HEK293T (cell line): ENCODE measurements around the gene USP46.

Experiments
- ARNT ChIP-seq: fragments of 450-650 bp; IDR thresholded peaks from 2 replicates; pipeline ENCODE4 v1.6.1; 2017; ENCODE audit warnings: mild to moderate bottlenecking
- FOXK2 ChIP-seq: fragments of 450-650 bp; IDR thresholded peaks from 2 replicates; pipeline ENCODE4 v1.6.1; 2016; ENCODE audit warnings: mild to moderate bottlenecking
- FOXM1 ChIP-seq: fragments of 450-650 bp; IDR thresholded peaks from 2 replicates; pipeline ENCODE4 v1.6.1; 2017; ENCODE audit warnings: mild to moderate bottlenecking, borderline replicate concordance
- LEF1 ChIP-seq: fragments of 450-650 bp; IDR thresholded peaks from 2 replicates; pipeline ENCODE4 v1.6.1; 2017; ENCODE audit warnings: mild to moderate bottlenecking, borderline replicate concordance
- SP1 ChIP-seq: fragments of 450-650 bp; IDR thresholded peaks from 2 replicates; pipeline ENCODE4 v1.6.1; 2017
- SUZ12 ChIP-seq: fragments of 450-650 bp; IDR thresholded peaks from 2 replicates; pipeline ENCODE4 v1.6.1; 2016; ENCODE audit warnings: mild to moderate bottlenecking
- TARDBP ChIP-seq: fragments of 450-650 bp; IDR thresholded peaks from 2 replicates; pipeline ENCODE4 v1.6.1; 2016
- TF ChIP-seq, protein P1 (sequence below): fragments of 450-650 bp; IDR thresholded peaks from 2 replicates; pipeline ENCODE4 v1.6.1; 2016

DNA sequence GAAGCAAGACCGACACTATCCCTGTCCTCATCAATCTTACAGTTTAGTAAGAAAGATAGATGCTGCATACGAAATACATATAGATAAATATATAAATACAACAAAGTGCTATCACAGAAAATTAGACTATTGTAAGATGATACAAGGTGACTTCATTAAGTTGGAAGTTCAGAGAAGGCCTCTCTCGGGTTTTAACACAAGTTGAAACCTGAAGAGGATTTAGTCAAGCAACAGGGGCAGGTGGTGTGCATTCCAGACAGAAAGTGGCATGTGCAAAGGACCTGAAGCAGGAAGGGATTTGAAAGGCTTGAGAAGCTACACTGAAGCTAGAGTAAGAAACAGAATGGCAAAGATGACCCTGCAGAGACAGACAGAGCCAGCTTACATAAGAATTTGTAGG lies 36.5 kb downstream of the USP46 start:
- TF ChIP-seq, protein P1, sequence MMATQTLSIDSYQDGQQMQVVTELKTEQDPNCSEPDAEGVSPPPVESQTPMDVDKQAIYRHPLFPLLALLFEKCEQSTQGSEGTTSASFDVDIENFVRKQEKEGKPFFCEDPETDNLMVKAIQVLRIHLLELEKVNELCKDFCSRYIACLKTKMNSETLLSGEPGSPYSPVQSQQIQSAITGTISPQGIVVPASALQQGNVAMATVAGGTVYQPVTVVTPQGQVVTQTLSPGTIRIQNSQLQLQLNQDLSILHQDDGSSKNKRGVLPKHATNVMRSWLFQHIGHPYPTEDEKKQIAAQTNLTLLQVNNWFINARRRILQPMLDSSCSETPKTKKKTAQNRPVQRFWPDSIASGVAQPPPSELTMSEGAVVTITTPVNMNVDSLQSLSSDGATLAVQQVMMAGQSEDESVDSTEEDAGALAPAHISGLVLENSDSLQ: no peak
- TF ChIP-seq FOXM1 (no peak), SUZ12 (no peak), SP1 (no peak), ARNT (no peak), TARDBP (no peak), LEF1 (no peak), FOXK2 (no peak)
